ENCODE results near the gene IL1RL2.

GRCh38 chr2:102200539-102200938 lies 13.7 kb downstream of the IL1RL2 start:
- TF ChIP-seq CTCF (IDR thresholded peaks at IDR 0.05) = no peak
- TF ChIP-seq POLR2AphosphoS5 (IDR thresholded peaks at IDR 0.05; ENCODE audit: low read depth, low read length) = no peak
- TF ChIP-seq SIN3A (IDR thresholded peaks at IDR 0.05; ENCODE audit: borderline replicate concordance, insufficient read depth, low read depth, low read length) = no peak
- no peak for TF ChIP-seq TCF7L2 (IDR thresholded peaks at IDR 0.05; ENCODE audit: low read depth, low read length)
- no peak for TF ChIP-seq REST (IDR thresholded peaks at IDR 0.05; ENCODE audit: insufficient read depth in 1 of 2, low read depth in 2 of 2, low read length in 1 of 2)
